Body of pancreas (tissue), 4 donors: ENCODE data around the gene ANKRD28.
"Not testable (repeated sequence)": the region's sequence is repeated elsewhere in the genome, so short reads cannot be mapped to it uniquely, and the experiment has no call there.

Experiments used
- POLR2A ChIP-seq, 3 donors: fragments of 450-650 bp; IDR thresholded peaks; one replicate each; pipeline ENCODE4 v1.6.1; 2016; ENCODE audit warnings: antibody characterized with exemption in 3 of 3, mild to moderate bottlenecking in 2 of 3
- TF ChIP-seq, protein P1 (sequence below), 7 experiments: fragments of 450-650 bp in 4 of 7; fragments of 200-600 bp in 3 of 7; sonication (generic) in 3 of 7; IDR thresholded peaks; one replicate each; pipeline ENCODE4 v1.5.1; 2016 to 2019; ENCODE audit warnings: antibody characterized with exemption in 7 of 7

DNA sequence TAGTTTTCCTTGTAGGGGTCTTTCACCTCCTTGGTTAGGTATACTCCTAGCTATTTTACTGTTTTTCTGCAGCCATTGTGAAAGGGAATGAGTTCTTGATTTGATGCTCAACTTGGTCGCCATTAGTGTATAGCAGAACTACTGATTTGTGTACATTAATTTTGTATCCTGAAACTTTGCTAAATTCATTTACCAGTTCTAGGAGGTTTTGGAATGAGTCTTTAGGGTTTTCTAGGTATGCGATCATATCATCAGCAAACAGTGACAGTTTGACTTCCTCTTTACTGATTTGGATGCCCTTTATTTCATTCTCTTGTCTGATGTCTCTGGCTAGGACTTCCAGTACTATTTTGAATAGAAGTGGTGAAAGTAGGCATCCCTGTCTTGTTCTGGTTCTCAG lies 51.9 kb downstream of the ANKRD28 start:
- TF ChIP-seq, protein P1, sequence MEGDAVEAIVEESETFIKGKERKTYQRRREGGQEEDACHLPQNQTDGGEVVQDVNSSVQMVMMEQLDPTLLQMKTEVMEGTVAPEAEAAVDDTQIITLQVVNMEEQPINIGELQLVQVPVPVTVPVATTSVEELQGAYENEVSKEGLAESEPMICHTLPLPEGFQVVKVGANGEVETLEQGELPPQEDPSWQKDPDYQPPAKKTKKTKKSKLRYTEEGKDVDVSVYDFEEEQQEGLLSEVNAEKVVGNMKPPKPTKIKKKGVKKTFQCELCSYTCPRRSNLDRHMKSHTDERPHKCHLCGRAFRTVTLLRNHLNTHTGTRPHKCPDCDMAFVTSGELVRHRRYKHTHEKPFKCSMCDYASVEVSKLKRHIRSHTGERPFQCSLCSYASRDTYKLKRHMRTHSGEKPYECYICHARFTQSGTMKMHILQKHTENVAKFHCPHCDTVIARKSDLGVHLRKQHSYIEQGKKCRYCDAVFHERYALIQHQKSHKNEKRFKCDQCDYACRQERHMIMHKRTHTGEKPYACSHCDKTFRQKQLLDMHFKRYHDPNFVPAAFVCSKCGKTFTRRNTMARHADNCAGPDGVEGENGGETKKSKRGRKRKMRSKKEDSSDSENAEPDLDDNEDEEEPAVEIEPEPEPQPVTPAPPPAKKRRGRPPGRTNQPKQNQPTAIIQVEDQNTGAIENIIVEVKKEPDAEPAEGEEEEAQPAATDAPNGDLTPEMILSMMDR (IDR thresholded peaks at IDR 0.05), result not testable (repeated sequence)
- TF ChIP-seq POLR2A (IDR thresholded peaks at IDR 0.05), result not testable (repeated sequence)
